Forelimb muscle (tissue), 1 donor: ENCODE data around the gene NMBR. TPM values are rescaled to one million over a fixed set of nuclear protein-coding genes. Genes with fewer than 3 reads are reported as not detected.
"Not testable (repeated sequence)": the region's sequence is repeated elsewhere in the genome, so short reads cannot be mapped to it uniquely, and the experiment has no call there.

ENCODE experiments used
- DNase-seq: peaks from one replicate; pipeline ENCODE4 v3.0.0-alpha.2; 2013; ENCODE audit warnings: low read depth
- polyA plus RNA-seq: library from polyadenylated mRNA; unstranded; fragments of 120-200 nt; gene quantifications from one replicate; pipeline ENCODE4 v1.2.1, GENCODE V29; 2013; ENCODE audit not compliant: insufficient read length

Gene NMBR
- polyA plus RNA-seq, 1 donor, result 0.13 TPM

GRCh38 chr6:142155091-142155490, 8.2 kb upstream of the NMBR start:
- DNase-seq, result no peak

DNA sequence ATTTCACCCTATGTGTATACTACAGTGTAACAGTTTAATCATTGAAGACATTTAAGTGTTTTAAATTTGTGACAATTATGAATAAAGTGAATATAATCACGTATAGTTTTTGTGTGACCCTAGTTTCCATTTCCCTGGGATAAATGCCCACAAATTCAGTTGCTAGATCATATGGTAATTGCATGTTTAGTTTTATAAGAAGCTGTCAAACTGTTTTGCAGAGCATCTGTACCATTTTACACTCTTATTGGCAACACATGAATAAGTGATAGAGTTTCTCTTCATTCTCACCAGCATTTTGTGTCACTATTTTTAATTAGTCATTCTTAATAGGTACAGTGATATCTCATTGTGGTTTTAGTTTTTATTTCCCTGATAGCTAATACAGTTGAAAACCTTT, 7.4 kb upstream of the NMBR start:
- no peak for DNase-seq

DNA sequence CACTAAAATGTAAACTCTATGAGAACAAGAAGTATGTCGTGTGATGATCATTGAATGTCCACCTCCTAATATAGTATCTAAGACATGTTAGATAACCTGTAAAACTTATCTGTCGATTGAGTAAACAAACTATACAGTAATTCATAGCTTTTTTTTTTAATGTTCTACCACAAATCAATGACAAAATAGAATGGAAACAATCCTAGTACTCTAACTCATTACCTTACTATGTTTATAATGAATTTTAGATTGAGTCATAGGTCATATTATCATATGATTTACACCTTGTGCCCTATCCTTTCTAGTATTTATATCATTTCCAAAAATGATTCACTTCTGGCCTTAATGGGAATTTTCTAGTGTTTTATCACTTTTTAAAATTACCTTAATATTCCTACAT, 6.3 kb upstream of the NMBR start:
- DNase-seq, result no peak

DNA sequence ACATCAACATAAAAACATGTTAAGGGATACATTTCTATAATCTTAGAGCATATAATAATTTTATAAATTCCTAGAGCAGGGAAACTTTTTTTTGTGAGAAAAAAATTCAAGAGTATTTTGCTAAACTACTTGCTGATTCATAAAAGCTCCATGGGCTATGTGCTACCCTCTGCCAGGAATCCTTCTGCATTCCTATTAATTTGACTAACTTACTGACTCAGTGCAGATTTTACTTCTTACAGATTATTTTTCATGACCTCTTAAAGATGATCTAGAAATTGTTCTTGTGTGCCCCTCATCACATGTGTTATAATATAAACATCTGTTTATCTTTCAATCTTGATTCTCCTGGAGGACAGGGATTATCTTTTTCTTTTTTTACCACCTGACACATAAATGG, 5.8 kb upstream of the NMBR start:
- no peak for DNase-seq

DNA sequence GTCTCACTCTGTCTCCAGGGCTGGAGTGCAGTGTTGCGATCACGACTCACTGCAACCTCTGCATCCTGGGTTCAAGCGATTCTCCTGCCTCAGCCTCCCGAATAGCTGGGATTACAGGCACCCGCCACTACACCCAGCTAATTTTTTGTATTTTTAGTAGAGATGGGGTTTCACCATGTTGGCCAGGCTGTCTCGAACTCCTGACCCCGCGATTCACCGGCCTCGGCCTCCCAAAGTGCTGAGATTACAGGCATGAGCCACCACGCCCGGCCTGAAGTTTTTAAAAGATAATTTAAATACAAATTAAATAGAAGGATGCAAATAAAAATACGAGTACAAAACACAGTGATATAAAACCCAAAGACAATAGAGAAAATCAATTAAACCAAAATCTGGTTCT, 5.4 kb downstream of the NMBR start:
- not testable (repeated sequence) for DNase-seq

DNA sequence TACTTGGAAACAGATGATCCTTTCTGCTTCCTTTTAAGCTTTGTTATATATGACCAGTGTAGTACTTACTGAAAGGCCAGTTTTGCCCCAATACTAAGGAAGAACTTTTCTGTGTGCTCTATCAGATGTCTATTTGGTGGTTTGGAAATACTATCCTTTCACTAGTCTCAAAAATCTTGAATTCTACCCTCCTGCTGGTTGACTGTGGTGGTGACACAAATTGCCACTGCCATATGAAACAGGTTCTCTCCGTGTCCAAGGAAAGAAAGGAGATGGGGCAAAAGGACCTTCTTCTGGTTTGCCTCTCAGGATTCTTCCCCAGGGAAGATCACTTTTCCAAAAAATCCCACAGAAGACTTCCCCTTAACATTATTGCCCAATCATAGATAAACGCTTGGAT, 8.0 kb downstream of the NMBR start:
- DNase-seq, result no peak

GRCh38 chr6:142132625-142133024, 14.3 kb downstream of the NMBR start, which contains the start of gene GJE1:
TSS of gene GJE1 (plus strand) at chr6:142132925. CDS start at chr6:142133159, 234 bp downstream.
- no peak for DNase-seq

DNA sequence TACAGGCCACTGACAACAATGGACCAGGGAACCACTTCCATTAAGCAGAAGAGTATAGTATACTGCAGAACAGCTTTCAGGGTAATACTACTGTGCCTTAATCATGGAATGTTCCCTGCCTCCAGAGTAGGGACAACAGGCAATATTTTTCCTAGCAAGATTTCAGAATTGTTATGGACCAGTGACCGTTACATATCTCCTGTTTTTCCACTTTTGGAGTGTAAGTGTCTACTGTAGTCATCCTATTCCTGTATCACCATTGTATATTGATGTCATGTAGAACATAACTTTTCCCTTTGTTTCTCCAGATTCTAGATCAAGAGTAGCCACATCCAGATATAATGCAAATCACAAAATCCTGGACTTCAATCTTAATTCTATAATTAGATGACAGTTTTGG, 16.1 kb downstream of the NMBR start:
- no peak for DNase-seq

GRCh38 chr6:142121342-142121741, 25.6 kb downstream of the NMBR start:
- no peak for DNase-seq

- no peak for DNase-seq
These were observed 28.0 kb downstream of the NMBR start for GRCh38 chr6:142118925-142119324.

DNA sequence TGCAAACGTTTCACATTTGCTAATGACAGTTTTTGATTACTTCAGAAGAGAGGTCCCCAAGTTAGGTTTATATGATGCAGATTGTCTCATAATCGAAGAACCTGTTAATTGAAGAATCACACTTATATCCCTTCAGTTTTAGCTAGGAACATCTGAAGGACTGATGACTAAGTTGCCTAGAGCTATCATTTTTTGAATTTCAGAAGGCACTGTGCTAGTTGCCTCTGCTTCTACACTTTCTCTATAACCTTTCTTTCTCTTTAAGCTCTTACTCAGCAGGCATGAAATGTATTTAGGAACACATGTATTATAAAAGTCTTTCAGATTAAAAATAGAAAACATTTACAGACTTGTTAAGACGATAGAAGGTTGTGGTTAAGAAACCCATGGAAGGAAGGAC, 28.6 kb downstream of the NMBR start:
- DNase-seq, result no peak

DNA sequence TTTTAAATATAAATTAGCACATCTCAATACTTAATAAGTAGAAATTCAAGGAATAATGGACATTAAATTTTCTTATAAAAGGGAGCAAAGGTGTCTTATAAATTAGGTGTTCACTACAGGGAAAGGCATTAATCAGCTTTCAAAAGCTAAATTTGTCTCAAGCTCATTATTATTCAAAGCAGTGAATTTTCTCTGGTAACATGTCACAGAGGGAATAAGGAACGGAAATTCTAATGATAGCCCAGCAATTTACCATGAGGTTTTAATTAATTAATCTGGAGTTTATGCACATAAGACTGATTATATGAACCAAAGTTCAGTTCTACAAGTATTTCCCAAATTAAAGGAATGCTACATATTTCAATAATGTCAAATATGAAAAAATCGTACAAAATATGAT, 29.6 kb downstream of the NMBR start:
- no peak for DNase-seq

DNA sequence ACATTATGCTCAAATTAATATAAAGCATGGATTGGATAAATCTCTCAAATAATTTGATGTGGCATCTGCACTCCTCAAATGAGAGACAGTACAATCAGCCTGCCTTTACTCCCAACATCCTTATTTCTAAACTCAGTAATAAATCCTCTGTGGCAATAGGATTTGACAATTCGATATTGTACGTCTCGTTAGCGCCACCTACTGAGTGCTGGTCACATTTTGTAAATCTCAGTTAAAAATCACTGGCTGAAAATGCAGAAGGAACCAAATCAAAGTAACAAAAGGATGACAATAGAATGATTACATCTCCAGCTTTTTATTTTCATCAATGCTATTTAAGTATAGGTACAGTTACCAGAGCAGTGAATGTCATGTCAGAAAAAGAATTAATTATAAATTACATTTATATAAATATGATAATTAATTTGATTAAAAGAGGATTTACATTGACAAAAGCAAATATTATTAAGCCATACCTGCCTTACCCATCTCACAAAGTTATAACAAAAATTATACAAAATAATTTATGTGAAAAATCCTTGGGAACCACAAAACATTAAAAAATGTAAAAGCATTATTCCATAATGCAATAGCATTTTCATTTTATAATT, 34.4 kb downstream of the NMBR start:
- DNase-seq, result peak; percentile 41

GRCh38 chr6:142110820-142111219, 36.1 kb downstream of the NMBR start:
- DNase-seq, result not testable (repeated sequence)

GRCh38 chr6:142104820-142105219, 42.1 kb downstream of the NMBR start:
- DNase-seq, result not testable (repeated sequence)

GRCh38 chr6:142088858-142089216, 58.1 kb downstream of the NMBR start:
- no peak for DNase-seq

DNA sequence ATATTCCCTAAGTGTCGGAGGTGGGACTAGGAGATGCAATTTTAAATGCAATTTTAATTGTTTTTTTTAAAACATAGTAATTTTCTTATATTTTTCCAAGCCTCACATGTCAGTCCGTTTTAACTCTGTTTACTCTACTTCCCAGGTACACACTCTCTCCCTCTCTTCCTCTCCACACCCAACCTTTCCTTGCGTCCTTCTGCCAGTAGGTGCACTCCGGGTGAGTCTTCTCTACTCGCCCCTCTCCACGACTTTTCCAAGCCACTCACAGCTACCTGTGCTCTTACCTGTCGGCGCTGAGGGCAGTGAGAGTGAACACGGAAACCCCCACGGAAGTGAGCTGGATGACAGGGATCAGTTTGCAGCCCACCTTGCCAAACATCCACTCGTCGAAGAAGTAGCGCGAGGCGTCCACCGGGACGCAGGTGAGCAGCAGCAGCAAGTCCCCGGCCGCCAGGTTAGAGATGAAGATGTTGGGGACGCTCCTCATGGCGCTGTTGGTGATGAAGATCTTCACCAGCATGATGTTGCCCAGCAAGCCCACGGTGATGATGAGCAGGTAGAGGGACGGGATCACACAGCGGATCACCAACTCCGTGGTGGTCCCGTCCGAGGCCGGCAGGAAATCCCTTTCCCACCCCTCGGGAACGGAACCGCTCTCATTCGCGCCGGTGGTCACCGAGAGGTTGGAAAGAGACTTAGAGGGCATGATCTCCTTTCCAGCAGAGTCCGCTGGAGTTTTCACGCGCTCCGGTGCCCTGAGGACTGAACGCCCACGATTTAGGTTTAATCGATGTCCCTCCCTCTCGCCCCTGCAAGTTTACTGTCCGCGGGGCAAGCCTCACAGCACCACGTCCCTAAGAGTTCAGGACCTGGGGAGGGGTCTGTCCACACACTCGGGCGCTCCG, 58.7 kb downstream of the NMBR start:
- DNase-seq, result no peak

GRCh38 chr6:142079130-142079529, 67.8 kb downstream of the NMBR start:
- DNase-seq, result no peak

DNA sequence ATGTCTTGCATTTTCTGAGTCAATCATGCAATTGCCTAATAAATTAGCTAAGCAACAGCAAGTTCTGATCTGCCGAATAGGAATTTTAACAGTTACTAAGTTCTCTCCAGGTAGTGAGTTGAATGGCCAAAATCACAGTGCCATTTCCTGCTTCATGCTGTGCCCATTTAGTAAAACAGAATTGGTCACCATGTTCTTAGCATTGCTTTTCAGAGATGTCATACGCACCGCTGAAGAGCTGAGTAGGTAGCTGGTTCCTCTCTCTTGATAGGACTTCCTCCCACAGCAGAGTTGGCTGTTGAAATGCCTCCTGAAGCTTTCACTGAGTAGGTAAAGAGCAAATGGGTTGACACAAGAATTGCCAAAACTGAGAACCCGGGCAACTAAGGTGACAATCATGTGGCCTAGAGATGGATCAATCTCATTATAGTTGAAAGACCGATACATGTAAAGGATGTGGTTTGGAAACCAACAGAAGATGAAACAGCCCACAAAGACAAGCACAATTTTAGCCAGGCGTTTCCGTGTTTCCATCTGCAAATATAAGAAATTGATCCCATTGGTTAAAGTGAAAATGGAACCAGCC, 71.3 kb downstream of the NMBR start:
- DNase-seq, result no peak

DNA sequence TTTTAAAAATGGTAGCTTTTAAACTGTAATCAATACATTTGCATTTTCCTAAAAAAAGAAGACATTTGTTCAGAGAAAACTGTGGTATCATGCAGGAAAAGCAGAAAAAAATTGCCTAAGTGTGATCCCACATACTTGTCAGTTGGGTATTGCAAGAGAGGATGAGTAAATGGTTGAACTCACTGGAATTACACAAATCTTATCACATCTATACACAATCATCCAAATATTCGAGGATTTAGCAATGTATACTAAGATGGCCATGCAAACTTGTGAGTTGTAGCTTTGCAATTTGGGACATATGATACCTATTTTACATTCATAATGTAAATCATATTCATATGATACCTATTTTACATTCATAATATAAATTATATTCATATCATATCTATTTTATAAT, 72.4 kb downstream of the NMBR start:
- DNase-seq, result no peak

DNA sequence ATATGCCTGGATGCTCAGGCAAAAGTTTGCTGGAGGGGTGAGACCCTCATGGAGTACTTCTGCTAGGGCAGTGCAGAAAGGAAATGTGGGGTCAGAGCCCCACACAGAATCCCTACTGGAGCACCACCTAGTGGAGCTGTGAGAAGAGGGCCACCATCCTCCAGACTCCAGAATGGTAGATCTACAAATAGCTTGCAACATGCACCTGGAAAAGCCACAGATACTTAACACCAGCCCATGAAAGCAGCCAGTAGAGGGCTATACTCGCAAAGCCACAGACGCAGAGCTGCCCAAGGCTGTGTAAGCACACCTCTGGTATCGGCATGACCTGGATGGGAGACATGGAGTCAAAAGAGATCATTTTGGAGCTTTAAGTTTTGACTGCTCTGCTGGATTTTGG, 74.9 kb downstream of the NMBR start:
- DNase-seq, result no peak

DNA sequence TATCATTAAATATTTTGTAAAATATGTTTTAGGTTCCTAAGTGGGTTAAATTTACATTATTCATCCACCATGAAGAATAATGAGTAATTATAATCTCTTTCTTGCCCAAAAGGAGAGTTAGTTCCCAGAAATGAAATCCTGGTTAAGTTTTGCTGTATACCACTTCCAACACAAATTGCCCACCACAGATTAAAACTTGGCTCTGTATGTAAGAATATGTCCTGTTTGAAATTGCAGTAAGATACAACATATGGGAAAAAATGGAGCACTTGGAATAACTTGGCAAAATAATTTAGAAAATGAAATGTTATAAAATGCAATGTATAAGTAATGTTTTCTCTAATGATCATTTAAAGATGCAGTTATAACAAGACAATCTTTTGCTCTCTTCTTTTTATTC, 78.5 kb downstream of the NMBR start:
- DNase-seq, result no peak

- not testable (repeated sequence) for DNase-seq
These were observed 84.1 kb downstream of the NMBR start for GRCh38 chr6:142062861-142063260.
